ENCODE measurements around the gene TMEM120B. TPM values are rescaled to one million over a fixed set of nuclear protein-coding genes. Genes with fewer than 3 reads are reported as not detected.

TMEM120B gene
- total RNA-seq, 1 experiment from 2014 or later: 20.5 TPM

DNA sequence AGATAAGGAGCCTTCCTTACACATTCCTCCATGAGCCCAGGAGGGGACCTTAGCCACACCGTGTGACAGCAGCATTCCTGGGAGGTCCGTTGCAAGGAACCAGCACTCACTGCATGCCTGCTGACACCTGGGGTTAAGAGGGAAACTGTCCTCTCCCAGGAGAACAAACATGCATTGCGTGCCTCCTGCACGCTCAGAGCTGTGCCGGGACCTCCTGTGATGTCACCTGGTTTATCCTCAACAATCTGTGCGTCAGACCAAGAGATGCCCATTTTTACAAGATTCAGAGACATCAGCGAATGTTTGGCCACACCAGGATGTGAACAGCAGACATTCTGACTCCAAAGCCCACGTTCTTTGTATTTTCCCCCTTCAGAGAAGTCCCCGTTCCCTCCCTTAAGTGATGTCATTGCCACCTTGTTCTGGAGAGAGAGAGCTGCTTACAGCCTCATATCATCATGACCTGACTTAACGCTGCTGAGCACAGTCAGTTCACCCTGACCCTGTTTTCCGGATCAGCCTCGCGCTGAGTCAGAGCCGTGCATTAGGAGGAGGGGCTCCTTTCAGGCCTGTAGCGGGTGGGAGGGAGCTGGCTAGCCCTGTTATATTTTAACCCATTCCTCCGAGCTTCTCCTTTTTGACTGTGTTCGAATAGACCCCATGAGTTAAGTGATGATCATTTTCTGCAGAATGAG, 36.2 kb downstream of the TMEM120B start (continued):
- TF ChIP-seq TCF7L2 (IDR thresholded peaks at IDR 0.05; ENCODE audit: borderline replicate concordance, extremely low read depth, insufficient read depth, insufficient read length) (no peak), POLR2AphosphoS5 (IDR thresholded peaks at IDR 0.05; ENCODE audit: low read depth, low read length) (no peak), EZH2 (IDR thresholded peaks at IDR 0.05) (no peak), SRF (IDR thresholded peaks at IDR 0.05; ENCODE audit: low read depth) (no peak), RAD21 (IDR thresholded peaks at IDR 0.05; ENCODE audit: low read depth) (no peak)

DNA sequence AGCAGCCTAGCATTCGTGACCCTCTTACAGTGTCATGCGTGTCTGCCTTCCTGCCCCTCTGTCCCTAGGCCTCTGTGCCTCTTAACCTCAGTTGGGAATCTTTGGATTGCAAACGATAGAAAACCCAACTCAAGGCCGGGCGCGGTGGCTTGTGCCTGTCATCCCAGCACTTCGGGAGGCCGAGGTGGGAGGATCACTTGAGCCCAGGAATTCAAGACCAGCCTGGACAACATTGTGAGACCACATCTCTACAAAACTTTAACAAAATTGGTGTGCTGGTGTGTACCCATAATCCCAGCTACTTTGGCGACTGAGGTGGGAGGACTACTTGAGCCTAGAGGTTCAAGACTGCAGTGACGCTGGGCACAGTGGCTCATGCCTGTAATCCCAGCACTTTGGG, 36.7 kb downstream of the TMEM120B start:
- Histone ChIP-seq H3K4me1 (ENCODE audit: control insufficient read depth in 1 of 2, insufficient read depth in 2 of 2, low read length in 2 of 2) (no peaks in the 10 kb centered on the region), H2AFZ (ENCODE audit: low read depth, low read length, poor library complexity, severe bottlenecking) (no peak overlapping the region), H3K9me3 (ENCODE audit: control insufficient read depth in 1 of 2, insufficient read depth in 1 of 2, low read depth in 1 of 2, low read length in 2 of 2) (no peaks in the 10 kb centered on the region), H3K27ac (ENCODE audit: low read depth, low read length) (no peak overlapping the region), H3K9ac (ENCODE audit: low read length) (no peak overlapping the region), H3K4me2 (ENCODE audit: low read length) (no peak overlapping the region), H3K4me3 (replicated peaks in 1 of 2; ENCODE audit: low read depth in 1 of 2, low read length in 2 of 2) (no peak overlapping the region), H3K27me3 (ENCODE audit: insufficient read depth, low read length) (no peaks in the 10 kb centered on the region), H3K36me3 (ENCODE audit: control insufficient read depth in 1 of 2, insufficient read depth in 2 of 2, low read length in 2 of 2) (peaks cover 8 to 9% of the 10 kb centered on the region in 2 experiments; a peak in 3 of 4 replicates), H4K20me1 (ENCODE audit: insufficient read depth) (no peaks in the 10 kb centered on the region), H3K79me2 (ENCODE audit: insufficient read depth, low read length) (peaks cover 8% of the 10 kb centered on the region), H3K9me2 (ENCODE audit: insufficient read depth) (no peaks in the 10 kb centered on the region)
- DNase-seq (ENCODE audit: low read depth, low spot score) (no peak), ATAC-seq (no peak)
- CTCF ChIA-PET: interaction anchor here (1.7 kb wide), 1 partner anchor 45 kb away, joined by 3 read pairs; no protein-coding TSS in a partner anchor
- POLR2A ChIA-PET: no interaction called here
- no TSS peak for BruUV-seq (replicated peaks)
- RAD21 ChIA-PET (ENCODE audit: low non-redundant PET in 1 of 2, low total read pairs in 2 of 2, uncharacterized antibody in 2 of 2, unreplicated experiment in 2 of 2): no interaction called here
- intact Hi-C loops (cut with micrococcal nuclease): no loop called here
- TF ChIP-seq, protein P1, sequence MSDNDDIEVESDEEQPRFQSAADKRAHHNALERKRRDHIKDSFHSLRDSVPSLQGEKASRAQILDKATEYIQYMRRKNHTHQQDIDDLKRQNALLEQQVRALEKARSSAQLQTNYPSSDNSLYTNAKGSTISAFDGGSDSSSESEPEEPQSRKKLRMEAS (IDR thresholded peaks at IDR 0.05): no peak
- TF ChIP-seq FOSL1 (IDR thresholded peaks at IDR 0.05; ENCODE audit: low read depth) (no peak), EZH2phosphoT487 (IDR thresholded peaks at IDR 0.05; ENCODE audit: borderline replicate concordance) (no peak)
- TF ChIP-seq, protein P2, sequence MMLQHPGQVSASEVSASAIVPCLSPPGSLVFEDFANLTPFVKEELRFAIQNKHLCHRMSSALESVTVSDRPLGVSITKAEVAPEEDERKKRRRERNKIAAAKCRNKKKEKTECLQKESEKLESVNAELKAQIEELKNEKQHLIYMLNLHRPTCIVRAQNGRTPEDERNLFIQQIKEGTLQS (IDR thresholded peaks at IDR 0.05): no peak

Measured in HCT116 (cell line).